Naive thymus-derived CD4-positive, alpha-beta T cell (primary cell): ENCODE measurements around the gene VPS26B. TPM values are rescaled to one million over a fixed set of nuclear protein-coding genes. Genes with fewer than 3 reads are reported as not detected.

Experiments used
- ATAC-seq: fragments of 150-1000 bp; cut with Tn5 transposase; 2 replicates; pipeline ENCODE4 v1.10.0; 2021; ENCODE audit warnings: mild to moderate bottlenecking, moderate library complexity
- CTCF ChIA-PET: fragments of 350-600 bp; sonication (Branson Sonifier 250); formaldehyde crosslinking; loops from one replicate; lab custom pipeline; 2021; ENCODE audit warnings: antibody characterized with exemption; lab: Charles Lee
- POLR2A ChIA-PET: fragments of 350-600 bp; sonication (Branson Sonifier 250); formaldehyde crosslinking; loops from one replicate; lab custom pipeline; 2021; ENCODE audit warnings: antibody characterized with exemption, inconsistent platforms; lab: Charles Lee
- DNase-seq, 9 donors: peaks; one replicate each; pipeline versions ENCODE4 v3.0.0 to v3.0.0-alpha.2; 2020 to 2022; ENCODE audit warnings: mixed read lengths in 1 of 9
- H3K27ac ChIP-seq: one replicate; pipeline ENCODE4 v1.7.0; 2013; ENCODE audit warnings: mild to moderate bottlenecking, low read depth, low read length, moderate library complexity
- H3K27me3 ChIP-seq, 2 donors: one replicate each; pipeline ENCODE4 v1.7.0; 2013; ENCODE audit warnings: low read length in 2 of 2, mild to moderate bottlenecking in 2 of 2, moderate library complexity in 2 of 2; ENCODE audit not compliant: control insufficient read depth in 2 of 2, insufficient read depth in 2 of 2
- H3K36me3 ChIP-seq, 3 experiments: 1 replicate in 2 of 3; 2 replicates in 1 of 3; pipeline ENCODE4 v1.7.0; 2013; ENCODE audit warnings: low read length in 3 of 3, mild to moderate bottlenecking in 3 of 3, moderate library complexity in 1 of 3; ENCODE audit not compliant: insufficient read depth in 3 of 3, control insufficient read depth in 2 of 3
- H3K4me1 ChIP-seq, 2 donors: one replicate each; pipeline ENCODE4 v1.7.0; 2013; ENCODE audit warnings: low read length in 2 of 2, mild to moderate bottlenecking in 2 of 2, moderate library complexity in 1 of 2; ENCODE audit not compliant: control insufficient read depth in 2 of 2, insufficient read depth in 2 of 2
- H3K4me3 ChIP-seq: 2 replicates; pipeline ENCODE4 v1.7.0; 2013; ENCODE audit warnings: mild to moderate bottlenecking, low read length
- H3K9me3 ChIP-seq, 3 experiments: 1 replicate in 2 of 3; 2 replicates in 1 of 3; pipeline ENCODE4 v1.7.0; 2013; ENCODE audit warnings: low read length in 3 of 3; ENCODE audit not compliant: control insufficient read depth in 2 of 3
- H3K27ac Mint-ChIP-seq, 9 donors: one replicate each; pipeline ENCODE4 v1.8.0; 2020 to 2022; ENCODE audit warnings: mixed read lengths in 9 of 9, mild to moderate bottlenecking in 8 of 9, moderate library complexity in 5 of 9, inconsistent platforms in 2 of 9
- H3K27me3 Mint-ChIP-seq, 5 donors: one replicate each; pipeline ENCODE4 v1.8.0; 2021 to 2022; ENCODE audit warnings: mixed read lengths in 5 of 5, mild to moderate bottlenecking in 1 of 5
- H3K36me3 Mint-ChIP-seq, 5 donors: one replicate each; pipeline ENCODE4 v1.8.0; 2020 to 2022; ENCODE audit warnings: mixed read lengths in 5 of 5, mild to moderate bottlenecking in 3 of 5, inconsistent platforms in 1 of 5
- H3K4me1 Mint-ChIP-seq, 7 donors: one replicate each; pipeline ENCODE4 v1.8.0; 2020 to 2022; ENCODE audit warnings: mixed read lengths in 7 of 7, mild to moderate bottlenecking in 3 of 7, inconsistent platforms in 1 of 7
- H3K4me3 Mint-ChIP-seq, 10 donors: one replicate each; pipeline ENCODE4 v1.8.0; 2020 to 2022; ENCODE audit warnings: mild to moderate bottlenecking in 10 of 10, mixed read lengths in 10 of 10, moderate library complexity in 6 of 10, inconsistent platforms in 2 of 10
- H3K9me3 Mint-ChIP-seq, 11 donors: one replicate each; pipeline ENCODE4 v1.8.0; 2020 to 2022; ENCODE audit warnings: mixed read lengths in 11 of 11, mild to moderate bottlenecking in 4 of 11, inconsistent platforms in 1 of 11, moderate library complexity in 1 of 11
- intact Hi-C, 2 donors: fragments of 100-400 bp; cut with micrococcal nuclease; formaldehyde crosslinking; loops; one replicate each; pipeline ENCODE4 v1.15.1; 2023
- polyA plus RNA-seq, 2 donors: library from polyadenylated mRNA; unstranded; fragments of 300-500 nt; fragmentation: Illumina TruSeq; gene quantifications; one replicate each; pipeline ENCODE4 v1.2.3, GENCODE V29; 2021
- total RNA-seq, 6 experiments: library from RNA in 5 of 6; stranded (reverse) in 5 of 6; gene quantifications; 1 replicate in 5 of 6; 2 replicates in 1 of 6; pipeline ENCODE4 v1.2.3 and lab custom pipeline; 2021 to 2026

VPS26B gene
- total and polyA plus RNA-seq, 7 experiments from 2014 or later, result 42.6 to 69.2 (median 59.1) TPM

DNA sequence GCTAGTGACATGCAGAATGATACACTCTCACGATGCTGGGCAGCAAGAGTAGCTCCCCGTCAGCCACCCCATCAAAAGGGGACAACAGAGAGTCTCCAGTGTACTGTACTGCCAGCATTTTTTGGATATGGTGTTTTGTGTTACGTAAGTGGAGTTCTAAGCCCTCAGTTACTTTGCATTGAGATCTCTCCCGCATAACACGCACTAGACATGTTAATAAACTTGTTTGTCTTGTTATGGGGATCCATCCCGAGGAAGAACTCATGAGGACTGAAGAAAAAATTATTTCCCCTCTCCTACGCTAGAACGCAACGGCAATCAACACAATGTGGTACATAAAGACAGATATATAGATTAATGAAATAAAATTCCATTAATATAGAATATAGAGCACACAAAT, 24.9 kb upstream of the VPS26B start:
- CTCF ChIA-PET, result no interaction called here

DNA sequence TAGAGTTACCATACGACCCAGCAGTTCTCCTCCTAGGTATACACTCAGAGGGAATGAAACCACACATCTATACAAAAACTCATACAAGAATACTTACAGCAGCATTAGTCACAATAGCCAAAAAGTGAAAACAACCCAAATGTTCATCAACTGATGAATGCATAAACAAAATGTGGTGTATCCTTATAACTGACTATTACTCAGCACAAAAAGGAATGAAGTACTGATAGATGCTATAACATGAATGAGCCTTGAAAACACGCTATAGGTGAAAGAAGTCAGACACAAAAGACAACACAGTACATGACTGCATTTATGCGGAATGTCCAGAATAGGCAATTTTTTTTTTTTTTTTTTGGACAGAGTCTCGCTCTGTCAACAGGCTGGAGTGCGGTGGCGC, 23.8 kb upstream of the VPS26B start:
- H3K27ac ChIP-seq, result no peak overlapping the region
- Mint-ChIP-seq H3K27me3 (no peaks in the 10 kb centered on the region), H3K36me3 (peaks cover 31 to 79% (median 46%) of the 10 kb centered on the region in 5 donors), H3K4me3 (no peak overlapping the region), H3K27ac (no peak overlapping the region), H3K4me1 (peaks cover 0 to 9% (median 0%) of the 10 kb centered on the region in 7 donors), H3K9me3 (no peaks in the 10 kb centered on the region)
- H3K36me3 ChIP-seq, result peaks cover 0 to 54% (median 10%) of the 10 kb centered on the region in 3 experiments
- no peaks in the 10 kb centered on the region for H3K4me1 ChIP-seq
- H3K4me3 ChIP-seq, result no peak overlapping the region
- H3K27me3 ChIP-seq, result no peaks in the 10 kb centered on the region
- intact Hi-C loops, result no loop called here
- no peaks in the 10 kb centered on the region for H3K9me3 ChIP-seq
- ATAC-seq (no peak), DNase-seq (no peak)
- POLR2A ChIA-PET, result no interaction called here
- CTCF ChIA-PET, result no interaction called here

More for the DNA sequence above, 24.9 kb upstream of the VPS26B start:
- Mint-ChIP-seq H3K36me3 (peaks cover 27 to 78% (median 44%) of the 10 kb centered on the region in 5 donors), H3K9me3 (no peaks in the 10 kb centered on the region), H3K27me3 (no peaks in the 10 kb centered on the region), H3K27ac (no peak overlapping the region), H3K4me3 (no peak overlapping the region), H3K4me1 (peaks cover 0 to 9% (median 0%) of the 10 kb centered on the region in 7 donors)
- H3K9me3 ChIP-seq, result no peaks in the 10 kb centered on the region
- intact Hi-C loops, result no loop called here
- no peak overlapping the region for H3K27ac ChIP-seq
- no peaks in the 10 kb centered on the region for H3K4me1 ChIP-seq
- peaks cover 0 to 57% (median 7%) of the 10 kb centered on the region in 3 experiments for H3K36me3 ChIP-seq
- DNase-seq, result no peak
- no peak for ATAC-seq
- H3K27me3 ChIP-seq, result no peaks in the 10 kb centered on the region
- H3K4me3 ChIP-seq, result no peak overlapping the region
- POLR2A ChIA-PET, result no interaction called here

DNA sequence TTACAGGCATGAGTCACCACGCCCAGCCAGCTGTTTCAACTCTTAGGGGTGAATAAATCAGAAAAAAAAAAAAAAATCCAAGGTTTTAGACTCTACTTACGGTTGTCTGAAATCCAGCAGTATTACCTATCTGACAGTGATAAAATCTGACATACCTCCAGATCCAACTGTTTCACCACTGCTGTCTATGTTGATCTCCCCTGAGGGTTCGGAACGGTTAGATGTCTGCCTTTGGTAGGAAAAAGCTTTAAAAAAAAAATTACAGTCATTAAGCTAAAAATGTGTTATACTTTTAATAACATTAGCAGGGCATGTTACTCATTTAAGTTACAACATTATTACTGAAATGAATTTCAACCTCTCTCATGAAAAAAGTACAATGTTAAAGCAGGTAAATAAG, 21.8 kb upstream of the VPS26B start:
- Mint-ChIP-seq H3K9me3 (no peaks in the 10 kb centered on the region), H3K27me3 (no peaks in the 10 kb centered on the region), H3K4me1 (peaks cover 0 to 7% (median 0%) of the 10 kb centered on the region in 7 donors), H3K36me3 (peaks cover 27 to 77% (median 50%) of the 10 kb centered on the region in 5 donors), H3K4me3 (no peak overlapping the region), H3K27ac (no peak overlapping the region)
- ATAC-seq, result no peak
- no peaks in the 10 kb centered on the region for H3K4me1 ChIP-seq
- ChIA-PET CTCF (no interaction called here), POLR2A (no interaction called here)
- no peak overlapping the region for H3K27ac ChIP-seq
- H3K27me3 ChIP-seq, result no peaks in the 10 kb centered on the region
- no peak for DNase-seq
- H3K9me3 ChIP-seq, result no peaks in the 10 kb centered on the region
- no peak overlapping the region for H3K4me3 ChIP-seq
- intact Hi-C loops, result no loop called here
- peaks cover 0 to 65% (median 10%) of the 10 kb centered on the region in 3 experiments for H3K36me3 ChIP-seq

DNA sequence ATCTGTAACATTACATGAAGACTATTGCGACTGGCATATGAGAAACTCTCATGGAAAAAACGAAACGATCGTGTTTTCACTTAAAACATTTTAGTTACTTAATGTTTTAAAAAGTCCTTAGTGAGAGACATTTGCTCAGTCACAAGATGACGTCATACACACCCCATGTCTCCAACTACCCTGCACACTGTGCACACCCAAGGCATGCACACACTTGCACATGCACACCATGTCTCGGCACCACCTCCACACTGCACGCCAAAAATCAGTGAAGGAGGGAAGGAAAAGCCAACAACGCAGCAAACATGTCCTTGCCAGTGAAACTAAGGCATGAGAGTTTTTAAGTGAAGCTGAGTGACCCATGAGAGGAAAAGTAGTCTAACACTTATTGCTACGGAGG, 18.7 kb upstream of the VPS26B start:
- H3K36me3 Mint-ChIP-seq, result peaks cover 14 to 70% (median 39%) of the 10 kb centered on the region in 5 donors
- H3K4me1 ChIP-seq, result no peaks in the 10 kb centered on the region
- H3K4me1 Mint-ChIP-seq, result peaks cover 0 to 4% (median 0%) of the 10 kb centered on the region in 7 donors
- H3K27ac ChIP-seq, result no peak overlapping the region
- no peaks in the 10 kb centered on the region for H3K27me3 Mint-ChIP-seq
- no peaks in the 10 kb centered on the region for H3K27me3 ChIP-seq
- intact Hi-C loops, result loop anchor here (2.0 to 5.0 kb wide), 3 partner anchors 47 to 242 kb away; partner anchors contain the start of genes ACAD8 (in 1 of the 2), GLB1L2 (in 1 of the 2) and THYN1 (in 1 of the 2)
- CTCF ChIA-PET, result interaction anchor here (0.9 kb wide), 1 partner anchor 71 kb away, joined by 3 read pairs; the partner anchor contains the start of gene GLB1L3
- H3K4me3 Mint-ChIP-seq, result no peak overlapping the region
- DNase-seq (no peak), ATAC-seq (no peak)
- no peaks in the 10 kb centered on the region for H3K9me3 Mint-ChIP-seq
- POLR2A ChIA-PET, result no interaction called here
- H3K9me3 ChIP-seq, result no peaks in the 10 kb centered on the region
- no peak overlapping the region for H3K27ac Mint-ChIP-seq
- H3K4me3 ChIP-seq, result no peak overlapping the region
- peaks cover 0 to 72% (median 22%) of the 10 kb centered on the region in 3 experiments for H3K36me3 ChIP-seq

DNA sequence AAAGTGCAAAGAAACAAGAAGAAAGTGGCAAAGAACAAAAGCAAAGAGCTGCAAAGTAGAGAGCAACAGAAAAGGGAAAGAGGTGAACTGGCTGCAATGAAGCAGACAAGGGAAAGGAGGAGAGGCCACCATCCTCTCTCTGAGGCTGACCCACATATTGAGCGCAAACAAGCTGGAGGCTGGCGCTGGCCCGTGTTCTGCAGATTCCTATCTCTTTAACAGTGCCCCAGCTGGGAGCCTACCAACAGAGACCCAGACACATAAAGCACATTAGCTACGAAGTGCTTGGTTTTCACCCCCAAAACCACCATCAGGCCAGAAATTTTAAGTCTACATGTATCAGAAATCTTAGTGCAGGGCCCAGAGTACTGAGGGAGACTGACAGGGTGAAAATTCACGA, 18.3 kb upstream of the VPS26B start:
- no peaks in the 10 kb centered on the region for H3K9me3 ChIP-seq
- ATAC-seq (no peak), DNase-seq (no peak)
- Mint-ChIP-seq H3K27ac (no peak overlapping the region), H3K36me3 (peaks cover 12 to 65% (median 39%) of the 10 kb centered on the region in 5 donors), H3K27me3 (no peaks in the 10 kb centered on the region), H3K4me1 (peaks cover 0 to 6% (median 0%) of the 10 kb centered on the region in 7 donors), H3K9me3 (no peaks in the 10 kb centered on the region), H3K4me3 (no peak overlapping the region)
- no peaks in the 10 kb centered on the region for H3K27me3 ChIP-seq
- H3K4me3 ChIP-seq, result no peak overlapping the region
- intact Hi-C loops, result loop anchor here (2.0 to 5.0 kb wide), 3 partner anchors 47 to 241 kb away; partner anchors contain the start of genes ACAD8 (in 1 of the 2), GLB1L2 (in 1 of the 2) and THYN1 (in 1 of the 2)
- peaks cover 0 to 70% (median 22%) of the 10 kb centered on the region in 3 experiments for H3K36me3 ChIP-seq
- ChIA-PET POLR2A (no interaction called here), CTCF (interaction anchor here (0.9 kb wide), 1 partner anchor 70 kb away, joined by 3 read pairs; the partner anchor contains the start of gene GLB1L3)
- no peaks in the 10 kb centered on the region for H3K4me1 ChIP-seq
- H3K27ac ChIP-seq, result no peak overlapping the region

DNA sequence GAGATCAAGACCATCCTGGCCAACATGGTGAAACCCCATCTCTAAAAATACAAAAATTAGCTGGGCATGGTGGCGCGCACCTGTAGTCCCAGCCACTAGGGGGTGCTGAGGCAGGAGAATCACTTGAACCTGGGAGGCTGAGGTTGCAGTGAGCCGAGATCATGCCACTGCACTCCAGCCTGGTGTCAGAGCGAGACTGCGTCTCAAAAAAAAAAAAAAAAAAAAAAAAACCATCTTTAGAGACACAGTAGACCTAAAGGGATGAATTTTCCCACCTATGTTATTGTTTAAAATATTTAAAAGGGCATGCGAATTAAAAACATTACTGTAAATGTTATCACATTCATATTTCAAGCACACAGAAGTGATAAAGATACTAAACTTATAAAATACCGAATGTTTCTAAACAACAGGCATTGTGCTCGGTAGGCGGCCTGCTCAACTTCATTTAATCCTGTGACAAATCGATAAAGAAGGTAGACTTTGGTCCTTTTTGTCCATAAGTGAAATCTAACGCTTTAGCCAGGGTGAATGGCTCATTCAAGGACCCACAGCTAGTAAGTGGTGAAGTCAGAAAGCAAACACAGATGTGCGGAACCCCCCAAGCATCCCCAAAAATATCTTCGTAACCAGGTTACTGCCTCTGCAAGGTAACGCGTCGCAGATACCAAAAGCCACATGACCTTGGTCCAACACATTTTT, 16.8 kb upstream of the VPS26B start:
- DNase-seq, result peak; percentile 36 to 67 (median 62)
- Mint-ChIP-seq H3K9me3 (no peaks in the 10 kb centered on the region), H3K4me3 (peak overlapping the region in 1 of 10 donors; percentile 34), H3K36me3 (peaks cover 11 to 66% (median 38%) of the 10 kb centered on the region in 5 donors), H3K4me1 (peaks cover 2 to 14% (median 7%) of the 10 kb centered on the region in 7 donors), H3K27ac (no peak overlapping the region), H3K27me3 (no peaks in the 10 kb centered on the region)
- no peak for ATAC-seq
- H3K36me3 ChIP-seq, result peaks cover 0 to 55% (median 15%) of the 10 kb centered on the region in 3 experiments
- H3K27me3 ChIP-seq, result no peaks in the 10 kb centered on the region
- intact Hi-C loops, result loop anchor here (1.0 to 5.0 kb wide), 7 partner anchors 16 to 240 kb away; partner anchors contain the start of genes ACAD8 (in 1 of the 2), GLB1L2 (in 1 of the 2), GLB1L3 (in 1 of the 2) and NCAPD3 (in 1 of the 2)
- CTCF ChIA-PET, result interaction anchor here (0.7 to 1.1 kb wide), 10 partner anchors 9 to 163 kb away, joined by 3 to 5 read pairs (median 4); partner anchors contain the start of genes ACAD8 and GLB1L3
- POLR2A ChIA-PET, result interaction anchor here (0.7 to 0.9 kb wide), 2 partner anchors 12 to 17 kb away, joined by 3 read pairs; partner anchors contain the start of gene VPS26B
- no peaks in the 10 kb centered on the region for H3K4me1 ChIP-seq
- H3K27ac ChIP-seq, result no peak overlapping the region
- no peaks in the 10 kb centered on the region for H3K9me3 ChIP-seq
- no peak overlapping the region for H3K4me3 ChIP-seq
